HCT116 (cell line): ENCODE data around the gene ANKIB1. TPM values are rescaled to one million over a fixed set of nuclear protein-coding genes. Genes with fewer than 3 reads are reported as not detected.

Experiments
- ATAC-seq: fragments of 200-7000 bp; cut with Tn5 transposase; 2 replicates; pipeline ENCODE4 v1.9.1; 2020; ENCODE audit warnings: mild to moderate bottlenecking, moderate library complexity
- BruUV-seq: library from RNA; stranded (reverse); fragments of 400-500 nt; replicated peaks from 2 replicates; lab custom pipeline; 2021; lab: Mats Ljungman, UMichigan
- CTCF ChIA-PET: fragments of 300-600 bp; sonication (Branson Sonifier 250); formaldehyde crosslinking; loops from one replicate; lab custom pipeline; 2021; ENCODE audit warnings: antibody characterized with exemption; lab: Charles Lee
- POLR2A ChIA-PET: fragments of 300-600, 350-600 bp; sonication (Branson Sonifier 250); formaldehyde crosslinking; loops from one replicate; lab custom pipeline; 2021; ENCODE audit warnings: antibody characterized with exemption; lab: Charles Lee
- RAD21 ChIA-PET, 2 experiments: fragments of 300-600 bp; sonication (Branson Sonifier 250); formaldehyde crosslinking; loops; one replicate each; lab custom pipeline; 2023; ENCODE audit warnings: low total read pairs in 2 of 2; ENCODE audit not compliant: uncharacterized antibody in 2 of 2, unreplicated experiment in 2 of 2, low non-redundant PET in 1 of 2; lab: Charles Lee
- DNase-seq: peaks from one replicate; pipeline ENCODE4 v3.0.0-alpha.2; 2010; ENCODE audit warnings: low read depth, low spot score
- H2AFZ ChIP-seq: fragments of 200-600 bp; shearing (Covaris generic), sonication (generic); 2 replicates; pipeline ENCODE4 v1.6.1; 2017; ENCODE audit warnings: low read depth, mixed run types, mixed read lengths, antibody characterized with exemption, low read length; ENCODE audit not compliant: poor library complexity, severe bottlenecking
- H3K27ac ChIP-seq: 2 replicates; pipeline ENCODE4 v1.5.1; 2012; ENCODE audit warnings: low read depth, low read length
- H3K27me3 ChIP-seq: fragments of 200-600 bp; sonication (generic); 2 replicates; pipeline ENCODE4 v1.6.1; 2016; ENCODE audit warnings: mixed run types, low read length, mixed read lengths; ENCODE audit not compliant: insufficient read depth
- H3K36me3 ChIP-seq, 2 experiments: fragments of 200-500 bp in 1 of 2; fragments of 200-600 bp in 1 of 2; sonication (Bioruptor generic) in 1 of 2; sonication (generic) in 1 of 2; 2 replicates each; pipeline versions ENCODE4 v1.5.1 to v1.6.1; 2014 to 2016; ENCODE audit warnings: low read length in 2 of 2, inconsistent platforms in 1 of 2, mixed read lengths in 1 of 2, mixed run types in 1 of 2; ENCODE audit not compliant: insufficient read depth in 2 of 2, control insufficient read depth in 1 of 2
- H3K4me1 ChIP-seq, 2 experiments: fragments of 200-600 bp in 1 of 2; sonication (generic) in 1 of 2; 2 replicates each; pipeline versions ENCODE4 v1.5.1 to v1.6.1; 2012 to 2017; ENCODE audit warnings: low read length in 2 of 2, inconsistent platforms in 1 of 2, mild to moderate bottlenecking in 1 of 2, mixed read lengths in 1 of 2, mixed run types in 1 of 2, moderate library complexity in 1 of 2; ENCODE audit not compliant: insufficient read depth in 2 of 2, control insufficient read depth in 1 of 2
- H3K4me2 ChIP-seq: fragments of 200-600 bp; sonication (generic); 2 replicates; pipeline ENCODE4 v1.6.1; 2017; ENCODE audit warnings: mixed run types, low read length, mixed read lengths
- H3K4me3 ChIP-seq, 2 experiments: fragments of 200-600 bp in 1 of 2; sonication (generic) in 1 of 2; replicated peaks in 1 of 2; 2 replicates each; pipeline ENCODE4 v1.5.1; 2011 to 2016; ENCODE audit warnings: low read length in 2 of 2, control low read depth in 1 of 2, low read depth in 1 of 2, mild to moderate bottlenecking in 1 of 2, mixed read lengths in 1 of 2, mixed run types in 1 of 2
- H3K79me2 ChIP-seq: fragments of 200-600 bp; sonication (generic); 2 replicates; pipeline ENCODE4 v1.6.1; 2017; ENCODE audit warnings: mild to moderate bottlenecking, mixed run types, low read length, moderate library complexity, mixed read lengths; ENCODE audit not compliant: insufficient read depth
- H3K9ac ChIP-seq: fragments of 200-600 bp; sonication (generic); 2 replicates; pipeline ENCODE4 v1.6.1; 2016; ENCODE audit warnings: low read length, mixed read lengths
- H3K9me2 ChIP-seq: fragments of 200-600 bp; sonication (generic), shearing (Covaris generic); 2 replicates; pipeline ENCODE4 v1.6.1; 2017; ENCODE audit warnings: mixed run types, mild to moderate bottlenecking, moderate library complexity; ENCODE audit not compliant: insufficient read depth
- H3K9me3 ChIP-seq, 2 experiments: fragments of 200-500 bp in 1 of 2; fragments of 200-600 bp in 1 of 2; sonication (Bioruptor generic) in 1 of 2; sonication (generic) in 1 of 2; 2 replicates each; pipeline ENCODE4 v1.6.1; 2014 to 2017; ENCODE audit warnings: low read length in 2 of 2, mixed read lengths in 2 of 2, inconsistent platforms in 1 of 2, low read depth in 1 of 2, mild to moderate bottlenecking in 1 of 2, mixed run types in 1 of 2, moderate library complexity in 1 of 2; ENCODE audit not compliant: control insufficient read depth in 1 of 2, insufficient read depth in 1 of 2
- H4K20me1 ChIP-seq: fragments of 200-600 bp; sonication (generic), shearing (Covaris generic); 2 replicates; pipeline ENCODE4 v1.6.1; 2017; ENCODE audit warnings: mixed run types, mild to moderate bottlenecking, moderate library complexity; ENCODE audit not compliant: insufficient read depth
- CEBPB ChIP-seq: IDR thresholded peaks from 2 replicates; pipeline ENCODE4 v1.6.1; 2012; ENCODE audit warnings: low read depth
- ELF1 ChIP-seq: IDR thresholded peaks from 2 replicates; pipeline ENCODE4 v1.6.1; 2012; ENCODE audit warnings: low read depth, borderline replicate concordance
- EZH2 ChIP-seq: fragments of 200-600 bp; sonication (generic); IDR thresholded peaks from 2 replicates; pipeline ENCODE4 v1.6.1; 2017; ENCODE audit warnings: antibody characterized with exemption, mixed run types
- RAD21 ChIP-seq: IDR thresholded peaks from 2 replicates; pipeline ENCODE4 v1.6.1; 2012; ENCODE audit warnings: low read depth, mild to moderate bottlenecking
- ZFX ChIP-seq: fragments of 450-650 bp; IDR thresholded peaks from 2 replicates; pipeline ENCODE4 v1.6.1; 2017
- intact Hi-C: fragments of 100-400 bp; cut with micrococcal nuclease; formaldehyde crosslinking; loops from 2 replicates; pipeline ENCODE4 v1.10.0; 2022
- total RNA-seq: library from RNA; stranded (reverse); gene quantifications from one replicate; pipeline ENCODE4 v1.2.1, GENCODE V29; 2021; ENCODE audit not compliant: unreplicated experiment
- TF ChIP-seq, protein P1 (sequence below), 3 experiments: fragments of 200-600 bp in 1 of 3; sonication (generic) in 1 of 3; IDR thresholded peaks in 2 of 3; conservative IDR thresholded peaks in 1 of 3; 2 replicates each; pipeline ENCODE4 v1.5.1; 2012 to 2017; ENCODE audit warnings: low read depth in 2 of 3, low read length in 2 of 3, antibody characterized with exemption in 1 of 3, borderline replicate concordance in 1 of 3, control low read depth in 1 of 3, mild to moderate bottlenecking in 1 of 3, mixed read lengths in 1 of 3, mixed run types in 1 of 3, moderate library complexity in 1 of 3; ENCODE audit not compliant: insufficient read depth in 1 of 3
- TF ChIP-seq, protein P2 (sequence below): IDR thresholded peaks from 2 replicates; pipeline ENCODE4 v1.6.1; 2011; ENCODE audit warnings: mild to moderate bottlenecking, low read length, moderate library complexity; ENCODE audit not compliant: insufficient replicate concordance; ENCODE audit errors: extremely low read depth
- TF ChIP-seq, protein P3 (sequence below): IDR thresholded peaks from 2 replicates; pipeline ENCODE4 v1.6.1; 2012

ANKIB1 gene
- total RNA-seq, 1 experiment from 2014 or later: 41.2 TPM

- Histone ChIP-seq H3K9ac (no peak overlapping the region), H3K4me3 (no peak overlapping the region), H3K4me1 (no peaks in the 10 kb centered on the region), H3K79me2 (no peaks in the 10 kb centered on the region), H3K9me3 (no peaks in the 10 kb centered on the region), H3K27me3 (no peaks in the 10 kb centered on the region), H2AFZ (no peak overlapping the region), H3K9me2 (no peaks in the 10 kb centered on the region), H4K20me1 (no peaks in the 10 kb centered on the region), H3K36me3 (peaks cover 0 to 5% of the 10 kb centered on the region in 2 experiments; a peak in 1 of 4 replicates), H3K27ac (no peak overlapping the region), H3K4me2 (no peak overlapping the region)
- no TSS peak for BruUV-seq
- intact Hi-C loops: no loop called here
- ChIA-PET CTCF (no interaction called here), POLR2A (no interaction called here), RAD21 (no interaction called here)
- DNase-seq (no peak), ATAC-seq (0 out of 2 replicates have a peak, but pooled peaks have one; percentile 30)
- peak; percentile 45 for TF ChIP-seq RAD21
- TF ChIP-seq, protein P1, sequence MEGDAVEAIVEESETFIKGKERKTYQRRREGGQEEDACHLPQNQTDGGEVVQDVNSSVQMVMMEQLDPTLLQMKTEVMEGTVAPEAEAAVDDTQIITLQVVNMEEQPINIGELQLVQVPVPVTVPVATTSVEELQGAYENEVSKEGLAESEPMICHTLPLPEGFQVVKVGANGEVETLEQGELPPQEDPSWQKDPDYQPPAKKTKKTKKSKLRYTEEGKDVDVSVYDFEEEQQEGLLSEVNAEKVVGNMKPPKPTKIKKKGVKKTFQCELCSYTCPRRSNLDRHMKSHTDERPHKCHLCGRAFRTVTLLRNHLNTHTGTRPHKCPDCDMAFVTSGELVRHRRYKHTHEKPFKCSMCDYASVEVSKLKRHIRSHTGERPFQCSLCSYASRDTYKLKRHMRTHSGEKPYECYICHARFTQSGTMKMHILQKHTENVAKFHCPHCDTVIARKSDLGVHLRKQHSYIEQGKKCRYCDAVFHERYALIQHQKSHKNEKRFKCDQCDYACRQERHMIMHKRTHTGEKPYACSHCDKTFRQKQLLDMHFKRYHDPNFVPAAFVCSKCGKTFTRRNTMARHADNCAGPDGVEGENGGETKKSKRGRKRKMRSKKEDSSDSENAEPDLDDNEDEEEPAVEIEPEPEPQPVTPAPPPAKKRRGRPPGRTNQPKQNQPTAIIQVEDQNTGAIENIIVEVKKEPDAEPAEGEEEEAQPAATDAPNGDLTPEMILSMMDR (IDR thresholded peaks at IDR 0.05 in 2 of 3, conservative IDR thresholded peaks at IDR 0.05 in 1 of 3; ENCODE audit: borderline replicate concordance in 1 of 3, insufficient read depth in 1 of 3, low read depth in 2 of 3, low read length in 2 of 3): peak; percentile 1 to 23 (median 22); a peak in 1 of 6 replicates
- no peak for TF ChIP-seq CEBPB
- no peak for TF ChIP-seq ZFX
- TF ChIP-seq, all 23 proteins: peak for 2
Observed at GRCh38 chr7:92404170-92404614, 158.4 kb downstream of the ANKIB1 start.

GRCh38 chr7:92409357-92409756 is 163.6 kb downstream of the ANKIB1 start:
- H3K9ac ChIP-seq: no peak overlapping the region
- intact Hi-C loops: no loop called here
- no peaks in the 10 kb centered on the region for H3K4me1 ChIP-seq
- H3K27me3 ChIP-seq: no peaks in the 10 kb centered on the region
- no peak overlapping the region for H3K27ac ChIP-seq
- DNase-seq: no peak
- no peaks in the 10 kb centered on the region for H3K9me2 ChIP-seq
- H3K4me2 ChIP-seq: no peak overlapping the region
- RAD21 ChIA-PET: no interaction called here
- no peaks in the 10 kb centered on the region for H4K20me1 ChIP-seq
- no peaks in the 10 kb centered on the region for H3K9me3 ChIP-seq
- POLR2A ChIA-PET: no interaction called here
- no peak overlapping the region for H2AFZ ChIP-seq
- no TSS peak for BruUV-seq
- H3K79me2 ChIP-seq: no peaks in the 10 kb centered on the region
- CTCF ChIA-PET: no interaction called here
- no peaks in the 10 kb centered on the region for H3K36me3 ChIP-seq
- no peak overlapping the region for H3K4me3 ChIP-seq
- ATAC-seq: no peak
- TF ChIP-seq, protein P2, sequence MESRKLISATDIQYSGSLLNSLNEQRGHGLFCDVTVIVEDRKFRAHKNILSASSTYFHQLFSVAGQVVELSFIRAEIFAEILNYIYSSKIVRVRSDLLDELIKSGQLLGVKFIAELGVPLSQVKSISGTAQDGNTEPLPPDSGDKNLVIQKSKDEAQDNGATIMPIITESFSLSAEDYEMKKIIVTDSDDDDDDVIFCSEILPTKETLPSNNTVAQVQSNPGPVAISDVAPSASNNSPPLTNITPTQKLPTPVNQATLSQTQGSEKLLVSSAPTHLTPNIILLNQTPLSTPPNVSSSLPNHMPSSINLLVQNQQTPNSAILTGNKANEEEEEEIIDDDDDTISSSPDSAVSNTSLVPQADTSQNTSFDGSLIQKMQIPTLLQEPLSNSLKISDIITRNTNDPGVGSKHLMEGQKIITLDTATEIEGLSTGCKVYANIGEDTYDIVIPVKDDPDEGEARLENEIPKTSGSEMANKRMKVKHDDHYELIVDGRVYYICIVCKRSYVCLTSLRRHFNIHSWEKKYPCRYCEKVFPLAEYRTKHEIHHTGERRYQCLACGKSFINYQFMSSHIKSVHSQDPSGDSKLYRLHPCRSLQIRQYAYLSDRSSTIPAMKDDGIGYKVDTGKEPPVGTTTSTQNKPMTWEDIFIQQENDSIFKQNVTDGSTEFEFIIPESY: no peak
- TF ChIP-seq EZH2 (no peak), ELF1 (no peak)
- TF ChIP-seq, protein P3, sequence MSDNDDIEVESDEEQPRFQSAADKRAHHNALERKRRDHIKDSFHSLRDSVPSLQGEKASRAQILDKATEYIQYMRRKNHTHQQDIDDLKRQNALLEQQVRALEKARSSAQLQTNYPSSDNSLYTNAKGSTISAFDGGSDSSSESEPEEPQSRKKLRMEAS: no peak
- TF ChIP-seq, protein P1 (IDR thresholded peaks at IDR 0.05 in 2 of 3, conservative IDR thresholded peaks at IDR 0.05 in 1 of 3; ENCODE audit: borderline replicate concordance in 1 of 3, insufficient read depth in 1 of 3, low read depth in 2 of 3, low read length in 2 of 3): no peak
